Measurements from ENCODE around the gene COG2.

- TF ChIP-seq EP300 (IDR thresholded peaks at IDR 0.05) (no peak), POLR2A (IDR thresholded peaks at IDR 0.05) (no peak), POLR2AphosphoS5 (IDR thresholded peaks at IDR 0.05) (no peak), CTCF (IDR thresholded peaks at IDR 0.05) (no peak)
These were observed 86.6 kb downstream of the COG2 start for GRCh38 chr1:230728710-230729392.
